ENCODE data around the gene EPRS1.

EPRS1 gene

GRCh38 chr1:220007438-220007837, 38.9 kb downstream of the EPRS1 start:
- H3K4me3 ChIP-seq (ENCODE audit: low read length) = no peak overlapping the region
- no peak for TF ChIP-seq ZNF274 (IDR thresholded peaks at IDR 0.05; ENCODE audit: low read depth, low read length)

- no peak for TF ChIP-seq ZNF274 (IDR thresholded peaks at IDR 0.05; ENCODE audit: low read depth, low read length)
- H3K4me3 ChIP-seq (ENCODE audit: low read length) = no peak overlapping the region
Measured at GRCh38 chr1:220005489-220005888, 40.8 kb downstream of the EPRS1 start.

- TF ChIP-seq ZNF274 (IDR thresholded peaks at IDR 0.05; ENCODE audit: low read depth, low read length) = no peak
- no peak overlapping the region for H3K4me3 ChIP-seq (ENCODE audit: low read length)
Measured at GRCh38 chr1:220003610-220004299, 42.5 kb downstream of the EPRS1 start.

- no peak overlapping the region for H3K4me3 ChIP-seq (ENCODE audit: low read length)
- TF ChIP-seq ZNF274 (IDR thresholded peaks at IDR 0.05; ENCODE audit: low read depth, low read length) = no peak
Measured at GRCh38 chr1:220003015-220003414, 43.3 kb downstream of the EPRS1 start.

- TF ChIP-seq ZNF274 (IDR thresholded peaks at IDR 0.05; ENCODE audit: low read depth, low read length) = no peak
- H3K4me3 ChIP-seq (ENCODE audit: low read length) = no peak overlapping the region
Measured at GRCh38 chr1:220001095-220001501, 45.2 kb downstream of the EPRS1 start.

GRCh38 chr1:219999821-220000220, 46.5 kb downstream of the EPRS1 start:
- no peak for TF ChIP-seq ZNF274 (IDR thresholded peaks at IDR 0.05; ENCODE audit: low read depth, low read length)

More at GRCh38 chr1:219999821-220000220, 46.5 kb downstream of the EPRS1 start:
- no peak overlapping the region for H3K4me3 ChIP-seq (ENCODE audit: low read length)
